Brain microvascular endothelial cell (primary cell): ENCODE measurements around the gene SOX15.
"Not testable (repeated sequence)": the region's sequence is repeated elsewhere in the genome, so short reads cannot be mapped to it uniquely, and the experiment has no call there.

Experiments used
- DNase-seq: peaks from one replicate; pipeline ENCODE4 v3.0.0-alpha.2; 2020
- H3K27ac ChIP-seq: fragments of 250-450 bp; sonication (Bioruptor Pico); 2 replicates; pipeline ENCODE4 v1.5.1; 2020; ENCODE audit warnings: mild to moderate bottlenecking, moderate library complexity
- H3K27me3 ChIP-seq: fragments of 250-450 bp; sonication (Bioruptor Pico); replicated peaks from 2 replicates; pipeline ENCODE4 v1.5.1; 2020; ENCODE audit warnings: mild to moderate bottlenecking
- H3K36me3 ChIP-seq: fragments of 250-450 bp; sonication (Bioruptor Pico); replicated peaks from 2 replicates; pipeline ENCODE4 v1.5.1; 2020; ENCODE audit warnings: mild to moderate bottlenecking
- H3K4me3 ChIP-seq: 2 replicates; pipeline ENCODE4 v1.5.1; 2011; ENCODE audit warnings: low read depth, mild to moderate bottlenecking, control low read depth, low read length, moderate library complexity
- in situ Hi-C: cut with HindIII; loops from 2 replicates; pipeline ENCODE4 v1.10.0; 2017; ENCODE audit warnings: low sequenced_read_pairs, low pct_ligation_motif_present
- TF ChIP-seq, protein P1 (sequence below): IDR thresholded peaks from 2 replicates; pipeline ENCODE4 v1.5.1; 2011; ENCODE audit warnings: low read depth, mild to moderate bottlenecking, moderate library complexity, low read length, control low read depth, inconsistent platforms; ENCODE audit errors: missing control alignments

Gene SOX15

DNA sequence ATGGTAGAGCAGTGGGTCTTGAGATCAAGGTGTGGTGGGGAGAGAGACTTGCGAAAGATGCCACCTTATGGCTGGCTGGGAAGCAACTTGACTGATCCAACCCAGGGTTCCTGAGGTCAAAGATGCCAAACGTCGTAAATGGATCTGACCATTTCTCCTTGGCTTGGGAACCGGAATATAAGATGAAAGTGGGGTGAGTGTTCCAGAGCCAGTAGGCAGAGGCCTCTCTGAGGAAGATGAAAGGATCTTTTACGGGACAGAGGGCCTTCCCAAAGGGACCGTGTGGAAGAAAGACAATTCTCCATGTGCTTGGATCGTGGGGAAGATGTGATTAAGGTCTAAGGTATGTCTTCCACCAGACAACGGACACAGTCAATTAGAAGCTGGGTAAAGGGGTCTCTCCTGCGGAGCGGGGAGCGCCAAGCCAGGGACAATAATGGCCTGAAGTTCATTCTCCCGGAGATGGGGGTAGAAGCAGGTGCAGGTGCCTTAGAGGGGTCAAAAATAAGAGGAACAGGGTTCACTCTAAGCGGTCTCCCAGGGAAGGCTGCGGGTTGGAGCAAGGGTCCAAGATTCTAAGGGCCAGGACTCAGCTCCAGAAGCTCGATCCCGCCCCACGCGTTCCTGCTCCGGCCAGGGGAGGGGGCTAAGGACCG lies 24.0 kb upstream of the SOX15 start:
- Histone ChIP-seq H3K36me3 (peaks cover 3% of the 10 kb centered on the region), H3K4me3 (peak overlapping the region; percentile 87), H3K27ac (peak overlapping the region; percentile 72), H3K27me3 (no peaks in the 10 kb centered on the region)
- in situ Hi-C loops, result no loop called here
- TF ChIP-seq, protein P1, sequence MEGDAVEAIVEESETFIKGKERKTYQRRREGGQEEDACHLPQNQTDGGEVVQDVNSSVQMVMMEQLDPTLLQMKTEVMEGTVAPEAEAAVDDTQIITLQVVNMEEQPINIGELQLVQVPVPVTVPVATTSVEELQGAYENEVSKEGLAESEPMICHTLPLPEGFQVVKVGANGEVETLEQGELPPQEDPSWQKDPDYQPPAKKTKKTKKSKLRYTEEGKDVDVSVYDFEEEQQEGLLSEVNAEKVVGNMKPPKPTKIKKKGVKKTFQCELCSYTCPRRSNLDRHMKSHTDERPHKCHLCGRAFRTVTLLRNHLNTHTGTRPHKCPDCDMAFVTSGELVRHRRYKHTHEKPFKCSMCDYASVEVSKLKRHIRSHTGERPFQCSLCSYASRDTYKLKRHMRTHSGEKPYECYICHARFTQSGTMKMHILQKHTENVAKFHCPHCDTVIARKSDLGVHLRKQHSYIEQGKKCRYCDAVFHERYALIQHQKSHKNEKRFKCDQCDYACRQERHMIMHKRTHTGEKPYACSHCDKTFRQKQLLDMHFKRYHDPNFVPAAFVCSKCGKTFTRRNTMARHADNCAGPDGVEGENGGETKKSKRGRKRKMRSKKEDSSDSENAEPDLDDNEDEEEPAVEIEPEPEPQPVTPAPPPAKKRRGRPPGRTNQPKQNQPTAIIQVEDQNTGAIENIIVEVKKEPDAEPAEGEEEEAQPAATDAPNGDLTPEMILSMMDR, result peak; percentile 13
- DNase-seq, result peak; percentile 16

DNA sequence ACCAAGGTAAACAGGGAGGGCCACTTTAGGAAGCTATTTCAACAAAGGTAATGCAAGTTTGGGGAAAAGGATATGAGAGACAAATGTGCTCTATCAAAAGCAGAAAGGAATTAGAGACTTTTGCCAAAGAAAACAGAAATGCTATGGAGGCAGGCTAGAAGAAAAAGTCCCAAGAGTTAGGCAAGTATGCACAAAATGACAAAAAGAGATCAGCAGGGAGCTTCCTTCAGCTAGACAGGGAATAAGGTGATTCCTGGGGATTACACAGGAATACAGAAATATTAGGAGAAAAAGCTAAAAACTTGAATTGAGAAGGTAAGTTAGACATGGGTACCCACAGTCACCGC lies 22.4 kb upstream of the SOX15 start:
- H3K4me3 ChIP-seq, result no peak overlapping the region
- TF ChIP-seq, protein P1, result no peak
- no peak for DNase-seq
- H3K27ac ChIP-seq, result peak overlapping the region; percentile 7
- no peaks in the 10 kb centered on the region for H3K27me3 ChIP-seq
- peaks cover 3% of the 10 kb centered on the region for H3K36me3 ChIP-seq
- in situ Hi-C loops, result no loop called here

DNA sequence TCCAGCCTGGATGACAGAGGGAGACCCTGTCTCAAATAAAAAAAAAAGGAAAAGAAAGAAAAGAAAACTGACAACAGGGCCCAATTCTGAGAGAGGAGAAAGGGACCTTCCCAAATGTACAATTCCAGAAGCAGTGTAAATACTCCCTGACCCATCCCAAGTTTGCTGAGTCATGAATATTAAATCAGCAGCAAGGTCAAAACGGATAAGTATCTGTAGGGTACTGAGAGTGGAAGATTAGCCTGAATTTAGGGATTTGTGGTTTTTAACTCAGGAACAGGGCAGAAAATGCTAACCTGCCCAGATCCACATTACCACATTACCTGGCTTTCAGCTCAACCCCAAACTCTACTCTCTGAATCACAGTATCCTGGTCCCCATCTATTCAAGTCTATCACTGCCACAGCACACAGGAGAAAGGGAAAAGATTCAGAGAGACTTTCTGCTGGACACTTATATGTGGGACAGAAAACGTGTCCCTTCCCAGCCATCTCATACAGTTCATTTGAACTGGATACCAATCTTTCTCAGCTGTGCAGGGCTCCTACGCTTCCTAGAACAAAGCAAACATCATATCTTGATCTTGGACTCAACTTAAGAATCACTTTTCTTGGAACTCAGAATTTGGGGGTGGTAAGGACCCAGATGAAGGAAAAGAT lies 21.9 kb upstream of the SOX15 start:
- Histone ChIP-seq H3K27me3 (no peaks in the 10 kb centered on the region), H3K36me3 (peaks cover 3% of the 10 kb centered on the region), H3K4me3 (no peak overlapping the region), H3K27ac (peak overlapping the region; percentile 7)
- no peak for DNase-seq
- in situ Hi-C loops, result no loop called here
- TF ChIP-seq, protein P1, result no peak

DNA sequence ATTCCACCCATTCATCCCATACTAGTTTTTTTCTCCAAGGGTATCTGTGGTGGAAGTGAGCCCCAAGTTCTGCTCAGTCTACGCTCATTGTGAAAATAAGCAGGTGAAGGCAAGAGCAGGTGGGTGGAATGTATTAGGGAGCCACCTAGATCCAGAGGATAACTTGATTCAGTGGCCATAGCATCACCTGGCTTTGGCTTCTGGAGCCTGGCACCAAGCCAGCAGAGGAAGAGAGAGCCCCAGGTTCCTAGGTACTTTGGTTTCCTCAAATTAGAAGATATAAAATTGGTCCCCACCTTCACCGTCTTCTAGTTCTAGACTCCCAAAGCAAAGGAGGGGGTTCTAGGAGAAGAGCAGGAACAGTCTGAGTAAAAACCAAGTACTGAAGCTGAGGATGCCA lies 20.7 kb upstream of the SOX15 start:
- Histone ChIP-seq H3K36me3 (peaks cover 3% of the 10 kb centered on the region), H3K4me3 (no peak overlapping the region), H3K27me3 (no peaks in the 10 kb centered on the region), H3K27ac (no peak overlapping the region)
- TF ChIP-seq, protein P1, result no peak
- in situ Hi-C loops, result no loop called here
- no peak for DNase-seq

DNA sequence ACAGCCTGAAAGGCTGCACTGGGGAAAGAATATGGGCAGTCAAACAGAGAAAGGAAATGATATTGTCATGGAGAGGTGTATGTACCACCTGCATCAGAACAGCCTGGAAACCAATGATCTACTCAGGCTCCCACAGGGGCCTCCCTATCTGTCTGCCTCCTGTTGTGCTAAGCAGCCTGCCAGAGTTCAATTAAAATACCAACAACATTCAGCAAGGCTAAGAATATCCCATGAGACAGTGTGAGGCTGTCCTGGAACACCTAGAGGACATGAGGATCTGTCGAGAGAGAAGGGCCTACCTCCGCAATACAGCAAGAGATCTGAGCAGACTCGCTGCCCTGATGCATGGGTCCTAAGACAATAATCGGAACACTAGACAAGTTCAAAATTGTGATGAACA lies 16.4 kb upstream of the SOX15 start:
- in situ Hi-C loops, result no loop called here
- H3K27me3 ChIP-seq, result no peaks in the 10 kb centered on the region
- H3K36me3 ChIP-seq, result peaks cover 30% of the 10 kb centered on the region
- TF ChIP-seq, protein P1, result no peak
- H3K4me3 ChIP-seq, result no peak overlapping the region
- DNase-seq, result no peak
- H3K27ac ChIP-seq, result no peak overlapping the region

DNA sequence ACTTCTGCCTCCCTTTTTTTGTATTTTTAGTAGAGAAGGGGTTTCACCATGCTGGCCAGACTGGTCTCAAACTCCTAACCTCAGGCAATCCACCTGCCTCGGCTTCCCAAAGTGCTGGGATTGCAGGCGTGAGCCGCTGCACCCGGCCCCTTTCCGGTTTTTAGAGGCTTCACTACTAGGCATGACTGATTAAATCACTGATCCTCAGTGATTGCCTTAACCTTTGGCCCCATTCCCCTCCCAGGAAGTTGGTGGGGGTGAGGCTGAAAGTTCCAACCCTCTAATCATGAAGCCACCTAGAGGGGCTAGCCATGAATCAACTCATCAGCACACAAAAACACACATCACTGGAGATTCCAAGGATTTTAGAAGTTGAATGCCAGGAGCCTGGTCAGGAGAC lies 7.7 kb upstream of the SOX15 start:
- H3K27ac ChIP-seq, H3K4me3 ChIP-seq, H3K27me3 ChIP-seq, DNase-seq, in situ Hi-C loops: not testable (repeated sequence)
- peaks cover 85% of the 10 kb centered on the region for H3K36me3 ChIP-seq
